ENCODE results near the gene ZXDC.
A peak's percentile ranks its signal among the peaks of the same experiment; 100 is the strongest.

ZXDC gene

DNA sequence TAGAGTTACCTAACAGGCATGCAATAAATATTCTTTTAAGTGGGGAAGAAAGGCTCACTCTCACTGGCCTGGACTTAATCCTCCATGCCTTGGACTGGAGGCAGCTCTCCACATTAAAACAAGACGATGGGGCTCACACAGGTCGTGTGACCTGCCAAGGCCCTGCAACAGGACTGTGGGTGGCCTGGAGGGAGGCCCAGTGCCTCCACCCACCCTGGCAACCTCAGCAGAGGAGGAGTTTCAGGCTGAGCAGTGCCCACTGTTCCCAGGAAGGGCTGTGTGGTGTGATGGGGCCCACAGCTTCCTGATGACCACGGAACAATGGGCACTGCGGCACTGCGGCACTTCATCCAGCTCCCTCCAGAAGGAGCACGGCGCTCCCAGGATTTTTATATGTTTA, 36.3 kb upstream of the ZXDC start:
- no peak for DNase-seq (ENCODE audit: low spot score)

DNA sequence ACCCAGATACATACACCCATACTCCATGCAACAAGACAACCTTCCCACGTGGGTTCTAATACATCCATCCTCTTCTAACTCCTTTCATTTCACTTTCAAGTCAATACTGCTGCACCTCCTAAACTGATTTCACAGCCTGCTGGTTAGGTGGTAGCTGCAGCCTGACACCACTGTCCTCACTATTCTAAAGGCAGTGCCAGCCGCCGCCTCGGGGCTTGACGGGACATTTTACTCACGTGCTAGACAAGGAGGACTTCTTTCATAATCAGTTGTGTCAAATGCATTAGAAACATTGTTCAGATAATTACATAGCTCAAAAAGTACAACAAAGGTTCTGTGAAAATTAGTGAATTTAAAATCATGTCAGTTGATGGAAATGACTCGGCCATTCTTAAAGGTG, 35.6 kb upstream of the ZXDC start:
- no peak for DNase-seq (ENCODE audit: low spot score)

DNA sequence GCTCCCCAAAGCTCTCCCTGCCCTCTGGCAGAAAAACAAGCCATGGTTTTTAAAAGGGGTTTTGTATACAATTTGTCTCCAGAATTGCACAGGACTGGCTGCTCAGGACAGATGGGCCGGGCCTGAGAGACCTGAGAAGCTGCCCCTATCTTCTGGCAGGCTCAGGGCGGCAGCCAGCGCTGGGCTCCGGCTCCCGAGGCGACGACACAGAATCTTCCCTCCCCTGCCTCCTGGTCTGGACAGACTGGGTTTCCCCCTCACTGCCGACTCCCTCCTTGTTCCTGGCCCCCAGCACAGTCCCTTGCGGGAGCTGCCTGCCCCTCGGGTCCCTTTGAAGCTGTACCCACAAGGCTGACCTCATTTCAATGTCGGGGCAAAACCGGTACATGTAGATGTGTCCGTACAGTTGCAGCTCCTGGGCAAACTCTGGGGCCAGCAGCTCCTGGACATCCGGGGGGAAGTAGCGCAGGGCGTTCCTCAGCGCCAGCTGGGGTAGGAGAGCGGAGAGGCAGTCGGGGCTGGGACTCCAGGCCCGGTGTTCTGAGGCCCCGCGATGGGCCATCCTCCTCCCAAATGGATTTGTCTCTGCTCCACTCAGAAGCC, 34.7 kb upstream of the ZXDC start:
- no peak for DNase-seq (ENCODE audit: low spot score)

DNA sequence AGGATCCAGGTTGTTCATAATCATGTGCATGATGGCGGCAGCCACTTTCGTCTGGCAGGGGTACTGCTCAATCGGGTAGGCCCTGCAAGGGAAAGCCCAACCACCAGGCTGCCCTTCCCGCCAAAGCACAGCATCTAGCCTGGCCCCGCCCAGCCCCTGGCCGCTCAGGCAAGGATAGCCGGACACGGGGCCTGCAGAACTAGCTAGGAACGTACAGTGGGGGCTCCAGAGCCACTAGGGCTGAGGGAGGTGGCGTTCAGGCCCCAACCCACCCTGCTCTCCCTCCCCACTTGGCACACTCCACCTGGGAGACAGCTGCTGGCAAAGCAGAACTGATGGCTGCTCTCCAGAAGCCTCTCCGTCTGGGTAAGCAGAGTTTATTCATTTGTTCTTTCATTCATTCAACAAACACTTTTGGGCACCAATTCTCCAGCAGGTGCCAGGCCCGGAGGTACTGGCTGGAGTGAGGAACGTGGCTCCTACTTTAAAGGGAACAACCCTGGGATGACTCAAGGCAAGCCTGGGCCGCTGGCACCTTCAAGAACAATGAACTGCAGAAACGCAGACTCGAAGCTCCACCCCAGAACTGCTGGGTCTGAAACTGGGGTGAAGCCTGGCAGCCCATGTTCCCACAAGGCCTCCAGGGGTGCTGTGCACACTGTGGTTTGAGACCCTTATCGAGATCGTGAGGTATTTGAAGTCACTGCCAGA, 34.1 kb upstream of the ZXDC start:
- DNase-seq (ENCODE audit: low spot score): no peak

DNA sequence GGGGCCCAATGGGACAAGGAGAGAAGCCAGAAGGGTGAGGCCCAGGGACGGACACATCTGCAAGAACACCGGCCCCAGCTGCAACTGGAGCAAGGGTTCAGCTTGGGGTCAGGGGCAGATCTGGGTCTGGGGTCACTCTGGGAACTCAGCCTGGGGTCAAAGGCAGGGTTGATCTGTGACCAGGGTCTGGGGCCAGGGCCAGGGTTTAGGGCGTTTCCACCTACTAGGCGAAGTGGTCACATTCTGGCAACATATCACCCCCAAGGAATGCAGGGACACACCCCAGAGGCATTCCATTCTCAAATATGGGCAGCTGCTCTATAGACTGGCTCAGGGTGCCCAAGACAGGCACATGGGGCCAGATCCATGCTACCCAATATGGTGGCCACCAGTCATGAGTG, 32.9 kb upstream of the ZXDC start:
- no peak for DNase-seq (ENCODE audit: low spot score)

DNA sequence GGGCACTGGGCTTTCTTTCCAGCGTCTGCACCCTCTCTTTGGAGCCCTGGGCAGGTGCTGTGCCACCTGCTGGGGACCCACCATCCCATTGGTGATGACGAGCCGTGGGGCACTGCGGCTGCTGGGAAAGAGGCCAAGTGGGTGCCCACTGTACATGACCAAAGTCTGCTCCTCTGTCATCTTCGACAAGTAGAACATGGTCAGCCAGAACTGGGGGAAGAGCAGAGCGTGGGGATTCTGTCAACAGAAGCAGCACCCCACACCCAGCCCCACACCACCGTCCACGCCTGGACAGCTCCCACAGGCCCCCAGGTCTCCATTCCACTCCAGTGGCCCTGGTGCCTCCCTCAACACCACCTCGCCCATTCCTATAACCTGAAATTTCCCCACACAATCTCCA, 32.2 kb upstream of the ZXDC start:
- no peak for DNase-seq (ENCODE audit: low spot score)

DNA sequence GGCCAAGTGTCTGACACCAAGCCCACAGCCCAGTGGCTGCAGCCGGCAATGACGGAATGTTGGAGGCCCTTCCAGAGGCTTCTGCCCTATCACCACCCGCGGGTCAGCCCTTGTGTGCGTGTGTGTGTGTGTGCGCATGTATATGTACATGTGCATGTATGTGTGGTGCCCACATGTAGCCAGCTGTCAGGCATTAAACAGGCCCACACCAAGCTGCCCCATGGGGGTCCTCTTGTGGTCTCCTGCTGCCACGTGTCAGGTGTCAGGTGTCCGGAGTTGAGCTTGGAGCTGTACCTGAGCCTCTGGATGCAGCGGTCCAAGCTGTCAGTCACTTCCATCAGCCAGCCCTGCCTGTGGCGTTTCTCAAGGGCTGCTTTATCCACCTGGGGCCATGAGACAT, 28.0 kb upstream of the ZXDC start:
- DNase-seq (ENCODE audit: low spot score): no peak

DNA sequence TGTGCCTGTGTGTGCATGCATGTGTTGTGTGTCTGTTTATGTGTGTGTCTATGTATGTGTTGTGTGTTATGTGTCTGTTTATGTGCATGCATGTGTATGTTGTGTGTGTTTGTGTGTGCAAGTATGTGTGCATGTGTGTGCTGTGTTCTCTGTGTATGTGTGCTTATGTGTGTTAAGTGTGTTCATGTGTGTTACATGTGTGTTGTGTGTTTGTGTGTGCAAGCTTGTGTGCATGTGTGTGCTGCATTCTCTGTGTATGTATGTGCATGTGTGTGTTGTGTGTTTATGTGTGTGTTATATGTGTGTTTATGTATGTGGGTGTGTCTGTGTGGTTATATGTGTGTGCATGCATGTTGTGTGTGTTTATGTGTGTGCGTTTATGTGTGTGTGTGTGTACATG, 27.0 kb upstream of the ZXDC start:
- no peak for DNase-seq (ENCODE audit: low spot score)

DNA sequence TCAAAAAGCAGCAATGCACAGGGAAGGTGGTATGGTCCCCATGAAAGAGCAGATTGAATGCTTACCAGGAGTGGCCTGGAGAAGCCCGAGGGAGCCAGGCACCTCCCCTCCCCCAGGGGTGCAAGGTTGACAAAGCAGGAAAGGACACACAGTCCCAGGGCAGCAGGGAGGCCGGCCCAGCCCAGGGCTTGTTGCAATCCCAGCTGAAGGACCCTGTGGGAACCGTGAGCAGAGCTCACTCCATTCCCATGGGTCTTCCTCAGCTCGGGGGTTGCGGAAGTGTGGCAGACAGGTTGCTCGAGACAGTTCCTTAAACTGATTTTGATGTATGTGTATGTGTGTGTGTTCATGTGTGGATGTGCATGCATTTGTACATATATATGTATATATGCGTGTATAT, 26.0 kb upstream of the ZXDC start:
- no peak for DNase-seq (ENCODE audit: low spot score)

DNA sequence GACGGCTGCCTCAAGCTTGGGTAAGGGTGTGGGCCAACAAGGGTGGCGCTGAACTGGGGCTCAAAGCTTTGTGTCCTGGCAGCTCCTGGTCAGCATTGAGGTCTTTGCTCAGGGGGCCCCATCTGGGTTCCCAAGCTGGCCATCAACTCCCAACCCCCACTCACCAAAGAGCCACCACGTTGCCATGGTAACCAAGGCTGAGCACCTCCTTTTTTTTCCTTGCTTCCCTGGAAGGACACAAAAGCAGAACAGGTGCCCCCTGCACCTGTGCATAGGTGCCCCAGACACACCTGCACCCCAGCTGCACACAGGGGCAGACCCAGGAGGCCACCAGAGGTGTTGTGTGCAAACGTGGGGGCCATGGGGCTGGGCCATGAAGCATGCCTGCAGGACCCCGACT, 25.4 kb upstream of the ZXDC start:
- peak; percentile 58 for DNase-seq (ENCODE audit: low spot score)

DNA sequence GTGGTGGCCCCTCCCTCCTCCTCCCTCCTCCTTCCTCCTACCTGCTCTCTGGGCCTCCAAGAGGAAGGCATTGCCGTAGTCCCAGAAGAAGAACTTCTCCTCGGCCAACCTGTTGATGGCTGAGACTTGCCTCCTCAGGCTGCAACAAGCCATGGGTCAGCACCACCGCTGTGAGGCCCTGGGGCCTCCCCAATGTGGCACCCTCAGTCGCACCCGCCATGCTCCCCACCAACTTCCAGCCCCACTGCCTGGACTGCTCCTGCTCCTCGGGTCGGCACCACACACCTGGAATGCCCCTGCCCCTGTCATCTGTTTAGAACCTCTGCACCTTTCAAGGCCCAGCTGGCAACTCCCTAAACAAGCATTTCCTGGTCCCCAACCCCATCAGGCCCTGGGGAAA, 24.3 kb upstream of the ZXDC start:
- no peak for DNase-seq (ENCODE audit: low spot score)

DNA sequence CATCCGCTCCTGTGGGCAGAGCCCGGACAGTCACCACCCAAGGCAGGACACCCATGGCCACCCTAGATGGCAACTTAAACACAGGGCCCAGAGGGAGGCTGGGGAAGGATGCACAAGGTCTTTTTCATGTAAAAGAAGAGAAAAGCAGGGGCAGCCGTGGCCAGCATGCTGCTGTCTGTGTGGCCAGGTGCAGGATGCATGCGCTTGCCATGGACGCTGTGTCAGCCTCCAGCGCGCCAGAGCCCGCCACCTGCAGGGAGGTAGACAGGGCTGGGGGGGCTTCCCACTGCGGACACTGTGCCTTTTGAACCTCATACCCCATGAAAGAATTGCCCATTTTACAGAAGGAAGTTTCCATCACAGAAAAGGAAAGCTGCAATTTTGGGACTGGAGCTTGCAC, 23.7 kb upstream of the ZXDC start:
- no peak for DNase-seq (ENCODE audit: low spot score)

DNA sequence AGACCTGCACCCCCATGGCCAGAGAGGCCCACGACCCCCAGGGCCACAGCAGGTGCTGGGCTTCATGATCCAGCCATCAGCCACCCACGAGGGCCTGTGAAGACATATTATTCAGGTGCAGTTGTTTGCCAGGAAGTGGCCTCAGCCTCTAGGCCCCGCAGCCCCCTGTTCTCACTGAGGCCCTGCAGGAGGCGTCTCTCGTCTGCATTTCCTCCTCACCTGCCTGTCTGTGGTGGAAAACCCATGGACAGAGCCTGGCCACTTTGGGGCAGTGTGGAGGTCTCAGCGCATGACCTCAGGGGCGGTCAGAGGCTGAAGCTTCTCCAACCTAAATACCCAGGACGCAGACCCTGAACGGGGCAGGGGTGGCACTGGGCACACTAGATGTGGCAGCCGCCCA, 23.2 kb upstream of the ZXDC start:
- peak; percentile 58 for DNase-seq (ENCODE audit: low spot score)

DNA sequence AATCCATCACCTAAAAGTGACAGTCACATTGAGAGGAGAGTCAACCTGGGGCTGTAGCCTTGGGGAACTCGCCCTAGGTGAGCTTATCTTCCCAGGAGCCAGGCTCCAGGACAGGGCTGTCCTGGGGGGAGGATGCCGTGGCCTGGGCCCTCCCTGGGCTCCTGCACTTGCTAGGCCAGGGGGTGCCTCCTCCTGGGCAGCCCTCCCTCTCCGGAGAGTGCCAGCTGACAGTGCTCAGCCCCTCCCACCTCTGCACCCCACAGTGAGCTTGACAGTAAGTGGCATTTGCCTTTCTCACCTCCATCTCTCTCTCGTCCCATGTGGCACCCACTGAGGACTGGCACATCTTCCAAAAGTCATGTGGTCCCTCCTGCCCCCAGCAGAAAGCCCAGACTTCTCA, 22.8 kb upstream of the ZXDC start:
- no peak for DNase-seq (ENCODE audit: low spot score)

DNA sequence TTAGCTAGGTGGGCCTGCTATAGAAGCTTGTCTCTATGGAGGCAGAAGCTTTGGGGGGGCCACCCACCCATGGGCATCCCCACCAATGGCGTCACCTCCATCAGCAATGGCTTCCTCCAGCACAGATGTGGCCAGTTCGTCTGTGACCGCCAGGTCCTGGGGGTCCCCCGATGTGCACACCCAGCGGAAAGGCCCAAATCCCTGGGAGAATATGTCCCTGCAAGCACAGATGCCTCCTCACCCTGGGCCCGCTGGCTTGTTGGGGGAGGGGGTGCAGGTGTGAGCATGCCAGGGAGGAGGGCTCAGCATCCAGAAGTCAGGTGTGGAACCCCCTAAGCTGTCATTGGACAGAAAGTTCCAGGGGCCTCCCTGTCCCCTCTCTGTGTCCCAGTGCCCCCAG, 22.3 kb upstream of the ZXDC start:
- no peak for DNase-seq (ENCODE audit: low spot score)

DNA sequence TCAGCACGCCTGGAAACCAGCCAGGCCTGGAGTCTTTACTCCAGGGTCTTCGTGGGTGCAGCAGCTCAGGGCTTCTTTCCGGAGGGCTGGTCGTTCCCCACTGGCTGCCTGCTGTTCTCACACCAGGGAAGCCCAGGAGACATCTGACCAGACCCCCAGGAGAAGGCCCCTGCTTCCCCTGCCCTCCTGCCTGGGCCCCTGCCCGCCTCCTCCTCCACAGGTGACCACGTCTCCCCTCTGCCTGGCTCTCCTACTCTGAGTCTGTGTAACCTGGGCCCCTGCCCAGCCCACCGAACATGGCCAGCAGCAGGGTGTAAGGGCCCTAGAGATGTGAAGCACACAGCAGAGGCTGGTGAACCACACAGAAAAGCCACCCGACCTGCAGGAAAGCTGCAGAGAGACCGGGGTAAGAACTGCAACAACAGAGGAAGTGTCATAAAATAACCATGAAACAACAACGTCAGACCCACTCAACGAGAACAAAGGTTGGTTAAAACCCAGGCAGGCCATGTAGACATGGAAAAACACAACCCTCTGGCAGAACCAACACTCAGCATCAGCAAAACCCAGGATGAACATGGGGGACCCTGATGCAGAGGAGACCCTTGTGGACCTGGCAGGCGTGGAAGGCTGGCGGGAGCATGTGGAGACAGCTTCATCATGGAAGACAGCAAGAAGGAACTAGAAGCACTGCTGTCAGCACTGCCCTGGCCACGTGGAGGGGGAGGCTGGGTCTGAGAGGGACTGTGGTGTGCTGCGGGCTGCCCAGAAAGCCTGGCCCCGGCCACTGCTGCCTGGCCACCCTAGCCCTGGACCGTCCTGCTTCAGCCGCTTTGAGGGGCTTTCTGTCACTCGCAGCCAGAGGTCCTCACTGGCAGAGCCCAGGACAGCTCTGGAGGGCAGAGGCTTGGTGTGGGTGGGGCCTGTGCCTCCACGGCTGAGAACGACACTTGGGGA, 21.5 kb upstream of the ZXDC start:
- DNase-seq (ENCODE audit: low spot score): no peak

DNA sequence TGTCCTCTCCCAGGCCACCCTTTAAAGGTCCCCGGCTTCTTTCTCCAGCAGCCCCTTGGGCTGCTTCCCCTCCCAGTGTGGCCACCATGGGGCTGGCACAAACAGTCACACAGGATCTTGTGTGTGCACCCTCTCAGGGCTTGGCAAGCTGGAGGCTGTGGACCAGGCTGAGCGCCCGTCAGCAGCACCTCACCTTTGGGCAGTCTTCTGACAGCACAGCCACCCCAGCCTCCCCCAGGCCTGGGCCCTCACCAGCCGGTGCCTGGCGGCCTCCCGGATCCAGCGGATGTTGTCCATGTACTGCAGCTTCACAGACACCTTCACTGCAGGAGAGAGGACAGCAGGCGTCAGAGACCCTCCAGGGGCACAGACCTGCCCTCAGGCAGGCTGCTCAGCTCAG, 20.1 kb upstream of the ZXDC start:
- DNase-seq (ENCODE audit: low spot score): no peak

DNA sequence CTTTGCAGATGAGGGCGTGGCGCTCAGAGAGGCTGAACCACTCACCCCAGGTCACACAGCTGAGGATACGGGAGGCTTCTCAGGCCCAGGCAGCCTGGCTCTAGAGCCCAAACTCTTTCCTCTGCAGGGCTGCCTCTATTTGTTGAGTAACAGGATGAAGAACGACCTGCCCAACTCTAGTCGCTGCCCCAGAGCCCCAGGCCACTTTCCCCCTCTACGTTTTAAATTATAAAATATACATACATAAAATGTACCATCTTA, 19.2 kb upstream of the ZXDC start:
- DNase-seq (ENCODE audit: low spot score): no peak

DNA sequence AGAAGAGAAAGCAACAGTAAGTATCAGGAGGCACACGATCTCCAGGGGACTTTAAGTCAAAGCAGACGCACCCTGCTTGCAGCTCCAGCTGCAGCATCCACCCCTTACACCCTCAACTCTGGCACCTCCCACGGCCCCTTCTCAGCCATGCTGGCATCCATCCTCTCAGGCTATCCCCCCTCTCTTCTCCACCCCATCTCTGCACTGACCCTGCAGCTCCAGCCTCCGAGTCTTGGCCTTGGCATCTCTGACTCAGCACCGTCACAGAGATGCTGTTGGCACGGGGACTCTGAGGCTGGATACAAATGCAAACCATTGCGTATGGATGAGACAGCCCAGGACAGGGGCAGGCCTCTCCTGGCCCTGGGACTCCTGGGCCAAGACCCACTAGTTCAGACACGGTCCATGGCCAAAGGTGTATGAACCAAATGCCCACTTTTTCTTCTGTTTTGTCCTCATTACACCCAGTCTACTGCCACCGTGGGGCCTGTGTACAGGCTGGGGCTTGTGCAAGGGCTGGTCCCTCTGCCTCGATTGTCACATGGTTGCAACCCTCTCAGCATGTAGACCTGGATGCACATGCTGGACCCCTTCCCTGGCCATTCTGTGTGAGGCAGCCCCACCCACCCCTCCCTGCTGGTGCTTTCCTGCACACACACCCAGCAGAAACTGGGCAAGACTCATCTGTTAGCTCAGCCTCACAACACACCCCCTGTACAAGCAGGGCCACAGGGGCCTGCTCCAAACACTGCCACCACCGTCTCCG, 18.7 kb upstream of the ZXDC start:
- no peak for DNase-seq (ENCODE audit: low spot score)

DNA sequence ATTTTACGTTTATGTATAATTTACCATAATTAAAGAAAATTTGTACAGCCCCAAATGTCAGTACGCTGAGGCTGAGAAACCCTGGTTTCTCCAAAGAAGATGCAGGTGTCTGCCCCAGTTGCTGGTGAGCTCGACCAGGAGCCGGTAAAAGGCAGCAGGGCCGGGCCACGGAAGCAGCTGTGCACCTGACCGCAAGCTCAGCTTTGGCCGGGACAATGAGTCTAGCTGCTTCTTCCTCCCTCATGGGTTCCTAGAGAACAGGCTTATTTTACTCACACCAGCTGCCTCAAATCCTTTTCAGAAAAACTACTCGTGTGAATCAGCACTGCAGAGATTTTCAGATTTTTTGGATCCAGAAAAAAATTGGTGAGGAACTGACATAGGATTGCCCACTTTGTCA, 18.0 kb upstream of the ZXDC start:
- no peak for DNase-seq (ENCODE audit: low spot score)

DNA sequence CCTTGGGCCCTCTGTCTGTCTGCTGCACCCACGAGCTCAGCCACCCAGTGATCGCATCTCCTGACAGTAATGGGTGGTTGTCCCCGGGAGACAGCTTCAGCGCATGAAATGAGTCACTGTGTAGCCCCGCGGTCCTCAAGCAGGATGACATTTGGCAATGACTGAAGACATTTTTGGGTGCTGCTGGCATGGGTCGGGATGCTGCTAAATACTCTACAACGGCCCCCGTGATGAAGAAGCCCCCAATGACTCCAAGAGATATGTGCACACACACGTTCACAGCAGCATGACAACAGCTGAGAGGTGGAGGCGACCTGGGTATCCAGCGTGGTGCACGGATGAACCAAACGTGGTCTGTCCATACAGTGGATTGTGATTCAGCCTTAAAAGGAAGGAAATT, 17.4 kb upstream of the ZXDC start:
- no peak for DNase-seq (ENCODE audit: low spot score)

DNA sequence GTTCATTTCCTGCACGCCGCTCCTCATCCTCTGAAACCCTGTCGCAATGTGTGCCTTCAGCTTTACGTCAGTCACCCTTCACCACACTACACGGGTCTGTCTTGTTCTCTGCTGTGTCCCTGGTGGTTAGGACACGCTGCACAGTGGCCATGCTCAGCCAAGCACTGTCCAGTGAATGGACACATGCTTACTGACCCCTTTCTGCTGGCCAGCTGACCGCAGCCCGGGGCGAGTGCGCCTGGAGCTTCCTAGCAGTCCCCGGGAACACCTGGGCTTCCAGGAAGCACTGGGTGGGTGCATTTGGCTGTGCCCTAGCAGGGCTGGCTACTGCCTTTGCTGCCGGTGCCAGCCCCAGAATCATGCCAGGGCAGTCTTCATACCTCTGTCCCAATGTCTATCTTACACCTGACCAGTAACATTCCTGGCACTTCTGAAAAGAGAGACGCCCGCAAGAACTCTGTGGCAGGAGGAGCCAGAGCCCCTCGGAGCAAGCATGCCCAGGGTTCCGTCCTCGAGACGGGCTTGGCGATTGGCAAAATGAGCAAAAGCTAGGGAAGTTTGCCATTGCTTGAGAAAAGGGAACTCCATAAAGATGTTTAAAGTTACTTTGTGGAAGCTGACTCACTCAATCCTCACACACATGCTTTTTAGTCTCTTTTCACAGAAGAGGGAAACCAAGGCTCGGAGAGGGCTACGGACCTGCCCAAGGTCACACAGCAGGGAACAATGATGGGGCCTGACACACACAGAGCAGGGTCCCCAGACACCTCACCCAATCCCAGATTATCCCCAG, 15.7 kb upstream of the ZXDC start:
- DNase-seq (ENCODE audit: low spot score): no peak
